ENCODE measurements around the gene SEMA7A.

SEMA7A gene

GRCh38 chr15:74377831-74378766 lies 55.7 kb downstream of the SEMA7A start:
- H3K9me3 ChIP-seq (ENCODE audit: control insufficient read depth, low read depth, low read length) = no peaks in the 10 kb centered on the region
- no peak overlapping the region for H3K9ac ChIP-seq (ENCODE audit: low read length)
- H3K4me1 ChIP-seq (ENCODE audit: control insufficient read depth, low read depth, low read length) = peaks cover 5% of the 10 kb centered on the region
- H3K27me3 ChIP-seq (ENCODE audit: control insufficient read depth, insufficient read depth, low read length) = peaks cover 4% of the 10 kb centered on the region
- no peak overlapping the region for H3K27ac ChIP-seq (ENCODE audit: low read length)
- H3K4me3 ChIP-seq (ENCODE audit: low read length) = no peak overlapping the region
- H3K36me3 ChIP-seq (ENCODE audit: control insufficient read depth, low read depth, low read length) = no peaks in the 10 kb centered on the region

- H3K9me3 ChIP-seq (ENCODE audit: control insufficient read depth, low read depth, low read length) = no peaks in the 10 kb centered on the region
- H3K9ac ChIP-seq (ENCODE audit: low read length) = no peak overlapping the region
- H3K27ac ChIP-seq (ENCODE audit: low read length) = no peak overlapping the region
- H3K27me3 ChIP-seq (ENCODE audit: control insufficient read depth, insufficient read depth, low read length) = peaks cover 4% of the 10 kb centered on the region
- H3K4me1 ChIP-seq (ENCODE audit: control insufficient read depth, low read depth, low read length) = peaks cover 5% of the 10 kb centered on the region
- no peaks in the 10 kb centered on the region for H3K36me3 ChIP-seq (ENCODE audit: control insufficient read depth, low read depth, low read length)
- H3K4me3 ChIP-seq (ENCODE audit: low read length) = no peak overlapping the region
Observed at GRCh38 chr15:74376825-74377581, 56.8 kb downstream of the SEMA7A start.

GRCh38 chr15:74376226-74376625 lies 57.5 kb downstream of the SEMA7A start:
- Histone ChIP-seq H3K36me3 (ENCODE audit: control insufficient read depth, low read depth, low read length) (no peaks in the 10 kb centered on the region), H3K4me1 (ENCODE audit: control insufficient read depth, low read depth, low read length) (peaks cover 5% of the 10 kb centered on the region), H3K27me3 (ENCODE audit: control insufficient read depth, insufficient read depth, low read length) (peaks cover 4% of the 10 kb centered on the region), H3K27ac (ENCODE audit: low read length) (no peak overlapping the region), H3K9ac (ENCODE audit: low read length) (no peak overlapping the region), H3K4me3 (ENCODE audit: low read length) (no peak overlapping the region), H3K9me3 (ENCODE audit: control insufficient read depth, low read depth, low read length) (no peaks in the 10 kb centered on the region)

- no peaks in the 10 kb centered on the region for H3K36me3 ChIP-seq (ENCODE audit: control insufficient read depth, low read depth, low read length)
- no peak overlapping the region for H3K27ac ChIP-seq (ENCODE audit: low read length)
- H3K4me1 ChIP-seq (ENCODE audit: control insufficient read depth, low read depth, low read length) = peaks cover 5% of the 10 kb centered on the region
- H3K4me3 ChIP-seq (ENCODE audit: low read length) = peak overlapping the region; percentile 74
- H3K9ac ChIP-seq (ENCODE audit: low read length) = no peak overlapping the region
- peaks cover 4% of the 10 kb centered on the region for H3K27me3 ChIP-seq (ENCODE audit: control insufficient read depth, insufficient read depth, low read length)
- H3K9me3 ChIP-seq (ENCODE audit: control insufficient read depth, low read depth, low read length) = no peaks in the 10 kb centered on the region
Observed at GRCh38 chr15:74375303-74375693, 58.5 kb downstream of the SEMA7A start.

GRCh38 chr15:74374648-74375302 lies 59.0 kb downstream of the SEMA7A start:
- H3K4me1 ChIP-seq (ENCODE audit: control insufficient read depth, low read depth, low read length) = peaks cover 5% of the 10 kb centered on the region
- H3K4me3 ChIP-seq (ENCODE audit: low read length) = peak overlapping the region; percentile 74
- H3K9ac ChIP-seq (ENCODE audit: low read length) = no peak overlapping the region
- no peaks in the 10 kb centered on the region for H3K36me3 ChIP-seq (ENCODE audit: control insufficient read depth, low read depth, low read length)
- H3K27ac ChIP-seq (ENCODE audit: low read length) = no peak overlapping the region
- no peaks in the 10 kb centered on the region for H3K9me3 ChIP-seq (ENCODE audit: control insufficient read depth, low read depth, low read length)
- H3K27me3 ChIP-seq (ENCODE audit: control insufficient read depth, insufficient read depth, low read length) = peaks cover 4% of the 10 kb centered on the region

GRCh38 chr15:74373731-74374647 lies 59.8 kb downstream of the SEMA7A start:
- H3K4me3 ChIP-seq (ENCODE audit: low read length) = peak overlapping the region; percentile 74
- H3K4me1 ChIP-seq (ENCODE audit: control insufficient read depth, low read depth, low read length) = peaks cover 5% of the 10 kb centered on the region
- H3K9ac ChIP-seq (ENCODE audit: low read length) = peak overlapping the region; percentile 23
- H3K27ac ChIP-seq (ENCODE audit: low read length) = no peak overlapping the region
- H3K9me3 ChIP-seq (ENCODE audit: control insufficient read depth, low read depth, low read length) = no peaks in the 10 kb centered on the region
- peaks cover 4% of the 10 kb centered on the region for H3K27me3 ChIP-seq (ENCODE audit: control insufficient read depth, insufficient read depth, low read length)
- H3K36me3 ChIP-seq (ENCODE audit: control insufficient read depth, low read depth, low read length) = no peaks in the 10 kb centered on the region

- Histone ChIP-seq H3K9me3 (ENCODE audit: control insufficient read depth, low read depth, low read length) (no peaks in the 10 kb centered on the region), H3K27ac (ENCODE audit: low read length) (no peak overlapping the region), H3K9ac (ENCODE audit: low read length) (no peak overlapping the region), H3K4me1 (ENCODE audit: control insufficient read depth, low read depth, low read length) (peaks cover 5% of the 10 kb centered on the region), H3K27me3 (ENCODE audit: control insufficient read depth, insufficient read depth, low read length) (peaks cover 4% of the 10 kb centered on the region), H3K36me3 (ENCODE audit: control insufficient read depth, low read depth, low read length) (no peaks in the 10 kb centered on the region), H3K4me3 (ENCODE audit: low read length) (no peak overlapping the region)
Observed at GRCh38 chr15:74373056-74373650, 60.6 kb downstream of the SEMA7A start.

DNA sequence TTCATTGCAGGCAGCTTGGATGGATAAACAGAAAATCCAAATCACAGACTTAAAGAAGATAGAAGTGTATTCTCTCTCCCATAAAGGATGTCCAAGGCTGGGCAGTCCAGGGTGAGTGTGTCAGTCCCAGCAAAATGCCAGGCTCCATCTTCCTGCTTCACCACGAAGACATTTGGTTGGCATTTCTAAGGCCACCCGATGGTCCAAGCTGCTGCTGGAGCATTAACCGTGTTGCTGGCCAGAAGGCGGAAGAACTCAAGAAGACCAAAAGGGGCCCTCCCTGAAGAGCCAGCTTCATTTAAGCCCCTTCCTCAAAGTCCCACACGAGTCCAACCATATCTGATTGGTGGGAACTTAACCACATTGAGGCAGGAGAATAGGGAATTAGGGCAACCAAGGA lies 63.3 kb downstream of the SEMA7A start:
- H3K36me3 ChIP-seq (ENCODE audit: control insufficient read depth, low read depth, low read length) = no peaks in the 10 kb centered on the region
- no peaks in the 10 kb centered on the region for H3K9me3 ChIP-seq (ENCODE audit: control insufficient read depth, low read depth, low read length)
- H3K4me3 ChIP-seq (ENCODE audit: low read length) = no peak overlapping the region
- H3K9ac ChIP-seq (ENCODE audit: low read length) = no peak overlapping the region
- peaks cover 6% of the 10 kb centered on the region for H3K4me1 ChIP-seq (ENCODE audit: control insufficient read depth, low read depth, low read length)
- H3K27ac ChIP-seq (ENCODE audit: low read length) = no peak overlapping the region
- peaks cover 17% of the 10 kb centered on the region for H3K27me3 ChIP-seq (ENCODE audit: control insufficient read depth, insufficient read depth, low read length)

- H3K27ac ChIP-seq (ENCODE audit: low read length) = no peak overlapping the region
- H3K4me1 ChIP-seq (ENCODE audit: control insufficient read depth, low read depth, low read length) = peaks cover 9% of the 10 kb centered on the region
- H3K9me3 ChIP-seq (ENCODE audit: control insufficient read depth, low read depth, low read length) = no peaks in the 10 kb centered on the region
- H3K4me3 ChIP-seq (ENCODE audit: low read length) = no peak overlapping the region
- H3K9ac ChIP-seq (ENCODE audit: low read length) = no peak overlapping the region
- H3K36me3 ChIP-seq (ENCODE audit: control insufficient read depth, low read depth, low read length) = no peaks in the 10 kb centered on the region
- H3K27me3 ChIP-seq (ENCODE audit: control insufficient read depth, insufficient read depth, low read length) = peaks cover 21% of the 10 kb centered on the region
Observed at GRCh38 chr15:74369756-74370155, 64.0 kb downstream of the SEMA7A start.

GRCh38 chr15:74369084-74369745 lies 64.5 kb downstream of the SEMA7A start:
- H3K9me3 ChIP-seq (ENCODE audit: control insufficient read depth, low read depth, low read length) = no peaks in the 10 kb centered on the region
- H3K36me3 ChIP-seq (ENCODE audit: control insufficient read depth, low read depth, low read length) = no peaks in the 10 kb centered on the region
- H3K27ac ChIP-seq (ENCODE audit: low read length) = no peak overlapping the region
- H3K9ac ChIP-seq (ENCODE audit: low read length) = no peak overlapping the region
- H3K4me3 ChIP-seq (ENCODE audit: low read length) = no peak overlapping the region
- H3K4me1 ChIP-seq (ENCODE audit: control insufficient read depth, low read depth, low read length) = peaks cover 13% of the 10 kb centered on the region
- H3K27me3 ChIP-seq (ENCODE audit: control insufficient read depth, insufficient read depth, low read length) = peaks cover 25% of the 10 kb centered on the region
